Muscle of leg (tissue), 11 donors: ENCODE results near the gene CDH13. TPM values are rescaled to one million over a fixed set of nuclear protein-coding genes. Genes with fewer than 3 reads are reported as not detected.
A peak's percentile ranks its signal among the peaks of the same experiment; 100 is the strongest.

Source experiments
- DNase-seq: peaks from one replicate; pipeline ENCODE4 v3.0.0; 2013
- H3K27ac ChIP-seq: one replicate; pipeline ENCODE4 v1.5.1; 2013; ENCODE audit warnings: mild to moderate bottlenecking, low read length, control low read depth
- H3K27me3 ChIP-seq: one replicate; pipeline ENCODE4 v1.6.1; 2013; ENCODE audit warnings: low read length; ENCODE audit not compliant: control insufficient read depth, insufficient read depth
- H3K36me3 ChIP-seq: one replicate; pipeline ENCODE4 v1.6.1; 2013; ENCODE audit warnings: low read length; ENCODE audit not compliant: control insufficient read depth, insufficient read depth
- H3K4me1 ChIP-seq: one replicate; pipeline ENCODE4 v1.6.1; 2013; ENCODE audit warnings: low read length; ENCODE audit not compliant: control insufficient read depth, insufficient read depth
- H3K4me3 ChIP-seq: one replicate; pipeline ENCODE4 v1.5.1; 2013; ENCODE audit warnings: low read length, control low read depth
- H3K9me3 ChIP-seq: replicated peaks from 2 replicates; pipeline ENCODE4 v1.6.1; 2013; ENCODE audit warnings: low read depth, low read length; ENCODE audit not compliant: control insufficient read depth
- WGBS: methylation state at CpG from one replicate; pipeline ENCODE4 v1.1.5; 2013; ENCODE audit warnings: missing lambda C conversion rate; ENCODE audit not compliant: insufficient coverage; 5-methylcytosine and 5-hydroxymethylcytosine counted together
- polyA plus RNA-seq, 8 donors: library from polyadenylated mRNA; unstranded; fragments of 120-200 nt; gene quantifications; one replicate each; pipeline versions ENCODE4 v1.2.1 to v1.2.3, GENCODE V29; 2013; ENCODE audit warnings: inconsistent platforms in 1 of 8, low replicate concordance in 1 of 8; ENCODE audit not compliant: insufficient read length in 8 of 8, insufficient read depth in 1 of 8
- total RNA-seq: library from RNA; stranded (reverse); fragments of 120-200 nt; gene quantifications from one replicate; pipeline ENCODE4 v1.2.4, GENCODE V29; 2013

Gene CDH13
- total and polyA plus RNA-seq, 9 donors = 30.5 to 55.7 (median 47.9) TPM

DNA sequence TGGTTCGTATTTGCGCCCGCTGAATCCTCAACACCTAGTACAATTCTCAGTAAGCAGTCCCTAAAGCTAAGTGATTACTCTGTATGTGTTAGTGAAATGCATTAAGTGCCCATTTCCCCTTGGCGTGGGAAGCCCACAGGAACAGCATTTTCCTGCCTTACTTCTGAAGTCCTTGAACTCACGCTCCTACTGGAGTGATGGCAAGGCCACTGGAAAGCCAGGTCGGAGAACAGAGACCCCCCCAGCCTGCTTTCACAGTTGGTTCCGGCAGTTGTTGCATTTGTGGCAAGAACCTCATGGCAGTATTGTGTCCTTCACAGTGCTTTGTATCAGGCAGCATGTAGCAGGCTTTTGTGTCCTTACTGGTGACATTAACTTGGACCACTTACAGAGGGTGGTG lies 340.7 kb downstream of the CDH13 start:
- 65% methylated on average over 3 of the region's 7 CpGs for WGBS
- Histone ChIP-seq H3K4me1 (peaks cover 4% of the 10 kb centered on the region), H3K36me3 (no peaks in the 10 kb centered on the region), H3K4me3 (no peak overlapping the region), H3K27ac (no peak overlapping the region), H3K27me3 (no peaks in the 10 kb centered on the region), H3K9me3 (peaks cover 3% of the 10 kb centered on the region)
- DNase-seq = no peak

- Histone ChIP-seq H3K27me3 (no peaks in the 10 kb centered on the region), H3K4me3 (no peak overlapping the region), H3K9me3 (peaks cover 3% of the 10 kb centered on the region), H3K4me1 (no peaks in the 10 kb centered on the region), H3K27ac (no peak overlapping the region), H3K36me3 (no peaks in the 10 kb centered on the region)
- DNase-seq = no peak
- WGBS = 72% methylated on average over 3 of the region's 5 CpGs
Observed at GRCh38 chr16:82971126-82971525, 344.4 kb downstream of the CDH13 start.

DNA sequence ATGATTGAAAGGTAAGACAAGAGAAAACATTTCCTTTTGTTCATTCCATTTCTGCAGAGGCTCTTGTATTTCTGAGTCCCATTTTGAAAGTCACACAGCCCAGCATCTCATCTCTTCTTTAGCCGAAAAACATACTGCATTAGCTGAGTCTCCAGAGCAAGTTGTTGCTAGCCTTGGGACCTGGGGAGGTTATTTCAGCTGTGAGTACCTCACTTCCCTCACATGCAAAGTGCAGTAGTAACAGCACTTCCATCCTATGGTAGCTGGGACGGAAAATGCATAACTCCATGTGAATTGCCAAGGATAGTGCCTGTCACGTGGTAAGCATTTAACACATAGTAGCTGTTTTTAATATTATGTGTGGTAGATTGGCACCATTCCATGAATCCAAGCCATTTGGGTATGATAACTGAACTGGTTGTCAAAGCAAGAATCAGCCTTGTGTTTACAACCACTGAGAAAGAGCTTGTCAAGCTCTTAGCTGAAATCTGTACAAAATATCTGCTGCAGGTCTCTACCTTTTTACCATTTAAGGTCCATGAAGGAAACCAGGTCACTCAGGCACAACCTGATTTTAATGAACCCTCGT lies 345.7 kb downstream of the CDH13 start:
- DNase-seq = peak; percentile 38
- no peak overlapping the region for H3K27ac ChIP-seq
- 0% methylated on average over 2 of the region's 4 CpGs for WGBS
- no peaks in the 10 kb centered on the region for H3K36me3 ChIP-seq
- H3K4me3 ChIP-seq = no peak overlapping the region
- H3K4me1 ChIP-seq = no peaks in the 10 kb centered on the region
- peaks cover 3% of the 10 kb centered on the region for H3K9me3 ChIP-seq
- no peaks in the 10 kb centered on the region for H3K27me3 ChIP-seq

DNA sequence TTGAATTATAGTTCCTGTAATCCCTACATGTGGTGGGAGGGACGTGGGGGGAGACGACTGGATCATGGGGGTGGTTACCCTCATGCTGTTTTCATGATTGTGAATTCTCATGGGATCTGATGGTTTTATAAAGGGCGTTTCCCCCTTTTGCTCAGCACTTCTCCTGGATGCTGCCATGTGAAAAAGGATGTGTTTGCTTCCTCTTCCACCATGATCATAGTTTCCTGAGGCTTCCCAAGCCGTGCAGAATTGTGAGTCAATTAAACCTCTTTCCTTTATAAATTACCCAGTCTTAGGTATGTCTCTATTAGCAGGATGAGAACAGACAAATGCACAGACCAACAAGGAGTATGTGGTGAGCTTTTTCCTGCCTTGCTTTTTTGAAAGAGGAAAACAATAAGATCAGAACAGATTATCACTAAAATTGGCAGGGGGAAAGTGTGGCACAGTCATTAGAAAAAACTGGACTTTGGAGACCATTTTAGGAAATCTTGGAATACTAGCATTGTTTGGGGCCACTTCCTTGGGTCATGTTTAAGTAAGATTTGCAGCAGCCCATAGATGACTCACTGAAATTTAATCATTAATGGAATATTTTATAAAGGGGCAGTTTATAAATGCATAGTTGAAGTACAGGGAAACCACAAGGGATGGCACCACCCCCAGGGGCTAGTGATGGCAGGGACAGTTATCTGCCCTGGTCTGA lies 352.8 kb downstream of the CDH13 start:
- no peak overlapping the region for H3K27ac ChIP-seq
- no peaks in the 10 kb centered on the region for H3K36me3 ChIP-seq
- no CpG with 5 or more reads among the region's 4 CpGs for WGBS
- no peak for DNase-seq
- H3K27me3 ChIP-seq = no peaks in the 10 kb centered on the region
- H3K4me3 ChIP-seq = no peak overlapping the region
- H3K4me1 ChIP-seq = no peaks in the 10 kb centered on the region
- no peaks in the 10 kb centered on the region for H3K9me3 ChIP-seq

- Histone ChIP-seq H3K27me3 (no peaks in the 10 kb centered on the region), H3K4me3 (no peak overlapping the region), H3K9me3 (no peaks in the 10 kb centered on the region), H3K4me1 (no peaks in the 10 kb centered on the region), H3K27ac (no peak overlapping the region), H3K36me3 (no peaks in the 10 kb centered on the region)
- no peak for DNase-seq
- 20% methylated on average over 1 of the region's 3 CpGs for WGBS
Observed at GRCh38 chr16:82980810-82981209, 354.0 kb downstream of the CDH13 start.

DNA sequence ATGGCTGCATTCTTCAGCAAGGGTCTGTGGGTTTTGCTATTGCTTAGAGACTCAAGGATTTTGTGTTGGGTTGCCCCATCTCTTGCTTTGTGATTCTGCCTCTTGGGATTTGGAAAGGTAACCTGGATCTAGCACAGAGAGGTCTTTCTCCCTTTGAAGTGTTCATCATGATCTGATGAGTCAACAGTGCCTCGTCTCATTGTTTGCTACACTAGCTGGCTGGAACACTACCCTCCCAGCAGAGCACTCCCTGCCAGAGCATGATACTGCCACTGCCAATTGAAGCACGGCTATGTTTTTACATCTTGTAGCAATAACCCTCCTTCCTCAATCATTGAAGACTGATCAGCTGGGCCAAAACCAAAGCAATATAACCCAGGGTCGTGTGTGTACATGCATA lies 361.0 kb downstream of the CDH13 start:
- Histone ChIP-seq H3K27ac (no peak overlapping the region), H3K36me3 (no peaks in the 10 kb centered on the region), H3K4me1 (no peaks in the 10 kb centered on the region), H3K4me3 (no peak overlapping the region), H3K27me3 (no peaks in the 10 kb centered on the region), H3K9me3 (no peaks in the 10 kb centered on the region)
- DNase-seq = no peak
- WGBS = 50% methylated on average over 1 of the region's 3 CpGs

- Histone ChIP-seq H3K9me3 (no peaks in the 10 kb centered on the region), H3K36me3 (no peaks in the 10 kb centered on the region), H3K27ac (no peak overlapping the region), H3K27me3 (no peaks in the 10 kb centered on the region), H3K4me1 (no peaks in the 10 kb centered on the region), H3K4me3 (no peak overlapping the region)
- WGBS = no CpG with 5 or more reads among the region's 3 CpGs
- no peak for DNase-seq
Observed at GRCh38 chr16:82990155-82990554, 363.4 kb downstream of the CDH13 start.

GRCh38 chr16:82991410-82991809 lies 364.6 kb downstream of the CDH13 start:
- no peak for DNase-seq

DNA sequence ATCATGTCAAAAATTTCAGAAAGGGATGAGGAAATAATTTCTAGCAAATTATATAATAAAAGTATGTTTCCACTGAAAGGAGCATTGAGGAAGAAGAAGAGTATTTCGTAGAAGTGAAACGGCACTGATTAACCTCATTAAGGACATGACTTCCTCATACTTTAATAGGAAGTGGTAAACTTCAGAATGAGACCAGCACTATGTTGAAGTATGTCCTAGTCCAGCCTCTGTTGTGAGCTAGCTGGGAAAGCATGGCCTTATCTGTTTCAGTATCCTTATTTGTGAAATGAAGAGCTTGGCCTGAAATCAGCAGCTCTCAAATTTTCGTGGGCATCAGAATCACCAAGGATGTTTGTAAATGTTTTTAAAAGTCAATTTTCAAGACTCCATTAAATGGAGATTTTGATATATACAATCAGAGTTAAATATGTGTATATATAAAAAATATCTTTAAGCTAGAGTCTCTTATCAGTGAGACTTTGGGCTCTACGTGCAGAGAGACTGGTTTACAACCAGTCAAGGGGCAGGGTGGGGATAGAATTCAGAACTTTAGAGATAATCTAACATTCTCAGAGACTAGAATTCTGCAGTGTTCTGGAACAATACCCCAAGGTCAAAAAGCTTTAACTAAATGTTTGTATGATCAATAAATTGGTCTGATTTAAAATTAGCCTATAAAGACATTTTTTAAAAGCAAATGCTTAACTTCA lies 365.4 kb downstream of the CDH13 start:
- Histone ChIP-seq H3K9me3 (no peaks in the 10 kb centered on the region), H3K27me3 (no peaks in the 10 kb centered on the region), H3K27ac (no peak overlapping the region), H3K4me3 (no peak overlapping the region), H3K36me3 (no peaks in the 10 kb centered on the region), H3K4me1 (peaks cover 2% of the 10 kb centered on the region)
- no CpG with 5 or more reads among the region's 4 CpGs for WGBS
- DNase-seq = no peak

More at GRCh38 chr16:82991410-82991809, 364.6 kb downstream of the CDH13 start:
- H3K27ac ChIP-seq = no peak overlapping the region
- H3K36me3 ChIP-seq = no peaks in the 10 kb centered on the region
- WGBS = 91% methylated on average over 2 of the region's 4 CpGs
- no peak overlapping the region for H3K4me3 ChIP-seq
- H3K9me3 ChIP-seq = no peaks in the 10 kb centered on the region
- peaks cover 2% of the 10 kb centered on the region for H3K4me1 ChIP-seq
- no peaks in the 10 kb centered on the region for H3K27me3 ChIP-seq

- H3K4me1 ChIP-seq = peaks cover 2% of the 10 kb centered on the region
Observed at GRCh38 chr16:82992786-82993185, 366.0 kb downstream of the CDH13 start.

More at GRCh38 chr16:82992786-82993185, 366.0 kb downstream of the CDH13 start:
- H3K27ac ChIP-seq = no peak overlapping the region
- no peak overlapping the region for H3K4me3 ChIP-seq
- H3K36me3 ChIP-seq = no peaks in the 10 kb centered on the region
- H3K9me3 ChIP-seq = no peaks in the 10 kb centered on the region
- no peak for DNase-seq
- H3K27me3 ChIP-seq = no peaks in the 10 kb centered on the region
- 83% methylated on average over 1 of the region's 3 CpGs for WGBS
